Epithelial cell of esophagus (primary cell): ENCODE data around the gene PARVG.

Experiments
- DNase-seq: peaks from one replicate; pipeline ENCODE4 v3.0.0; 2010; ENCODE audit warnings: low read depth
- H3K4me3 ChIP-seq: 2 replicates; pipeline ENCODE4 v1.5.1; 2011; ENCODE audit warnings: mild to moderate bottlenecking, low read length, control low read depth
- CTCF ChIP-seq: IDR thresholded peaks from 2 replicates; pipeline ENCODE4 v1.5.1; 2011; ENCODE audit warnings: low read depth, mild to moderate bottlenecking, low read length, control low read depth, inconsistent platforms; ENCODE audit not compliant: insufficient read depth; ENCODE audit errors: missing control alignments

Gene PARVG

GRCh38 chr22:44200451-44200850, 19.7 kb downstream of the PARVG start:
- no peak for DNase-seq
- no peak overlapping the region for H3K4me3 ChIP-seq

GRCh38 chr22:44200855-44201550, 20.3 kb downstream of the PARVG start:
- no peak overlapping the region for H3K4me3 ChIP-seq
- TF ChIP-seq CTCF: no peak
- no peak for DNase-seq

More at GRCh38 chr22:44200451-44200850, 19.7 kb downstream of the PARVG start:
- TF ChIP-seq CTCF: no peak

- H3K4me3 ChIP-seq: no peak overlapping the region
- DNase-seq: no peak
- TF ChIP-seq CTCF: no peak
These were observed 20.9 kb downstream of the PARVG start for GRCh38 chr22:44201665-44202064.

GRCh38 chr22:44202261-44202789, 21.6 kb downstream of the PARVG start:
- TF ChIP-seq CTCF: no peak
- H3K4me3 ChIP-seq: no peak overlapping the region
- DNase-seq: no peak

- no peak for TF ChIP-seq CTCF
- H3K4me3 ChIP-seq: no peak overlapping the region
- DNase-seq: no peak
These were observed 22.5 kb downstream of the PARVG start for GRCh38 chr22:44203203-44203602.

GRCh38 chr22:44204739-44205515, 24.2 kb downstream of the PARVG start:
- DNase-seq: no peak
- TF ChIP-seq CTCF: no peak
- no peak overlapping the region for H3K4me3 ChIP-seq
